ENCODE data around the gene LRRC59.
"Not testable (repeated sequence)": the region's sequence is repeated elsewhere in the genome, so short reads cannot be mapped to it uniquely, and the experiment has no call there.

Gene LRRC59

GRCh38 chr17:50346313-50347116, 50.8 kb downstream of the LRRC59 start:
- peak; percentile 74 to 76 for ATAC-seq (replicated peaks)
- Mint-ChIP-seq H3K36me3 (peaks cover 2 to 4% of the 10 kb centered on the region in 2 donors), H3K9me3 (no peaks in the 10 kb centered on the region), H3K4me1 (peaks cover 31 to 42% of the 10 kb centered on the region in 2 donors), H3K27ac (peak overlapping the region; percentile 94), H3K27me3 (no peaks in the 10 kb centered on the region), H3K4me3 (peak overlapping the region; percentile 93 to 96)
- DNase-seq = peak; percentile 46

- H3K27ac Mint-ChIP-seq = peak within 1 kb of the TSS; percentile 94
- peaks cover 0 to 2% of the 10 kb centered on the region in 2 donors for H3K36me3 Mint-ChIP-seq
- peak within 1 kb of the TSS; percentile 93 to 96 for H3K4me3 Mint-ChIP-seq
- DNase-seq = peak; percentile 73
- H3K9me3 Mint-ChIP-seq = no peaks in the 10 kb centered on the region
- no peaks in the 10 kb centered on the region for H3K27me3 Mint-ChIP-seq
- ATAC-seq (replicated peaks) = peak; percentile 89 to 93
- peaks cover 26 to 37% of the 10 kb centered on the region in 2 donors for H3K4me1 Mint-ChIP-seq
These were observed 51.7 kb downstream of the LRRC59 start, which contains the start of gene XYLT2 for GRCh38 chr17:50345432-50346312. Gene XYLT2 (plus strand): TSS chr17:50346126. CDS start chr17:50346141, 15 bp downstream.

GRCh38 chr17:50344731-50345365, 52.5 kb downstream of the LRRC59 start:
- peak overlapping the region; percentile 93 for H3K27ac Mint-ChIP-seq
- no peaks in the 10 kb centered on the region for H3K9me3 Mint-ChIP-seq
- DNase-seq (no peak), ATAC-seq (replicated peaks) (no peak)
- H3K4me3 Mint-ChIP-seq = peak overlapping the region; percentile 93 to 96
- H3K27me3 Mint-ChIP-seq = peaks cover 0 to 4% of the 10 kb centered on the region in 2 donors
- peaks cover 0 to 2% of the 10 kb centered on the region in 2 donors for H3K36me3 Mint-ChIP-seq
- H3K4me1 Mint-ChIP-seq = peaks cover 25 to 34% of the 10 kb centered on the region in 2 donors

GRCh38 chr17:50339381-50339780, 57.9 kb downstream of the LRRC59 start:
- Mint-ChIP-seq H3K27ac (no peak overlapping the region), H3K4me1 (no peaks in the 10 kb centered on the region), H3K9me3 (peaks cover 11 to 17% of the 10 kb centered on the region in 2 donors), H3K27me3 (peaks cover 0 to 13% of the 10 kb centered on the region in 2 donors), H3K36me3 (peaks cover 0 to 12% of the 10 kb centered on the region in 2 donors), H3K4me3 (no peak overlapping the region)
- no peak for ATAC-seq (replicated peaks)
- DNase-seq = no peak

- Mint-ChIP-seq H3K36me3 (peaks cover 0 to 12% of the 10 kb centered on the region in 2 donors), H3K9me3 (peaks cover 11 to 17% of the 10 kb centered on the region in 2 donors), H3K27me3 (peaks cover 4 to 16% of the 10 kb centered on the region in 2 donors), H3K4me1 (peaks cover 2 to 4% of the 10 kb centered on the region in 2 donors), H3K27ac (no peak overlapping the region), H3K4me3 (no peak overlapping the region)
- ATAC-seq (replicated peaks) (no peak), DNase-seq (no peak)
These were observed 58.7 kb downstream of the LRRC59 start for GRCh38 chr17:50338645-50339044.

- H3K4me1 Mint-ChIP-seq = peaks cover 2 to 6% of the 10 kb centered on the region in 2 donors
- ATAC-seq (replicated peaks) = no peak
- no peak for DNase-seq
- H3K27me3 Mint-ChIP-seq = peaks cover 11 to 18% of the 10 kb centered on the region in 2 donors
- H3K9me3 Mint-ChIP-seq = peaks cover 11 to 17% of the 10 kb centered on the region in 2 donors
- H3K27ac Mint-ChIP-seq = no peak overlapping the region
- H3K36me3 Mint-ChIP-seq = peaks cover 0 to 12% of the 10 kb centered on the region in 2 donors
- H3K4me3 Mint-ChIP-seq = no peak overlapping the region
These were observed 59.4 kb downstream of the LRRC59 start for GRCh38 chr17:50337956-50338355.

- peaks cover 20 to 32% of the 10 kb centered on the region in 2 donors for H3K27me3 Mint-ChIP-seq
- H3K36me3 Mint-ChIP-seq; H3K27ac Mint-ChIP-seq; H3K9me3 Mint-ChIP-seq; H3K4me3 Mint-ChIP-seq; DNase-seq; ATAC-seq (replicated peaks); H3K4me1 Mint-ChIP-seq: not testable (repeated sequence)
These were observed 63.8 kb downstream of the LRRC59 start for GRCh38 chr17:50333291-50334057.

GRCh38 chr17:50332196-50332595, 65.1 kb downstream of the LRRC59 start:
- DNase-seq = no peak
- no peak overlapping the region for H3K27ac Mint-ChIP-seq

More at GRCh38 chr17:50332196-50332595, 65.1 kb downstream of the LRRC59 start:
- no peak for ATAC-seq (replicated peaks)
- H3K27me3 Mint-ChIP-seq = peaks cover 20 to 32% of the 10 kb centered on the region in 2 donors
- H3K4me3 Mint-ChIP-seq = no peak overlapping the region
- H3K36me3 Mint-ChIP-seq = no peaks in the 10 kb centered on the region
- H3K9me3 Mint-ChIP-seq = no peaks in the 10 kb centered on the region
- peaks cover 4 to 6% of the 10 kb centered on the region in 2 donors for H3K4me1 Mint-ChIP-seq
